ENCODE data around the gene FAM83B.

FAM83B gene

GRCh38 chr6:54980511-54981275 is 134.1 kb downstream of the FAM83B start:
- no peak for DNase-seq

DNA sequence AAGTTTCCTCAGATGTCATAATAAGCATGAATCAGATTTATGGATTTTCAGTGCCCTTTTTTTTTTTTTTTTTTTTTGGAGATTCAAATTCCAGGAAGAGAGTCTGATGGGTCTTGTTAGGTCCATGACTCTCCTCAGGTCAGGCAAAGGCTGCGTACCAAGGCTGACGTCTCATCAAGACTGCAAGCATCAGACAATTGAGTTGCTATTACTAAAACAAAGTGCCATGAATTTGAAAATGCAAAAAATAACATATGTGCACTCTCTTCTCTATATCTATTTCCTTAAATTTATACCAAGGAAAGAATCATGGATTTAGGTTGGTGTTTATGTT is 134.7 kb downstream of the FAM83B start:
- no peak for DNase-seq

DNA sequence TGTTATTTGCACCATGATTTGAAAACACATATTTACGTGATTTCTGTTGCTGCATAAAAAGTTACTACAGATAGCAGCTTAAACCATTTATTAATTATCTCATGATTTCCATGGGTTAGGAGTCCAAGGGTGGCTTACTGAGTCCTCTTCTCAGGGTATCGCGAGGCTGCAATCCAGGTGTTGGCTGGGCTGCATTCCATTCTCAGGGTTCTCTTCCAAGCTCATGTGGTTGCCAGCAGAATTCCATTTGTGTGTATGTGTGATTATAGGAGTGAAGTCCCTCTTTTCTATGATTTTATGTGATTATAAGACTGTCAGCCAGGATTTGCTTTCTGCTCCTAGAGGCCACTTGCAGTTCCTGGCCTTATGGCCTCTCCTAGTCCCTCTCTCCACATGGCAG is 135.1 kb downstream of the FAM83B start:
- no peak for DNase-seq

DNA sequence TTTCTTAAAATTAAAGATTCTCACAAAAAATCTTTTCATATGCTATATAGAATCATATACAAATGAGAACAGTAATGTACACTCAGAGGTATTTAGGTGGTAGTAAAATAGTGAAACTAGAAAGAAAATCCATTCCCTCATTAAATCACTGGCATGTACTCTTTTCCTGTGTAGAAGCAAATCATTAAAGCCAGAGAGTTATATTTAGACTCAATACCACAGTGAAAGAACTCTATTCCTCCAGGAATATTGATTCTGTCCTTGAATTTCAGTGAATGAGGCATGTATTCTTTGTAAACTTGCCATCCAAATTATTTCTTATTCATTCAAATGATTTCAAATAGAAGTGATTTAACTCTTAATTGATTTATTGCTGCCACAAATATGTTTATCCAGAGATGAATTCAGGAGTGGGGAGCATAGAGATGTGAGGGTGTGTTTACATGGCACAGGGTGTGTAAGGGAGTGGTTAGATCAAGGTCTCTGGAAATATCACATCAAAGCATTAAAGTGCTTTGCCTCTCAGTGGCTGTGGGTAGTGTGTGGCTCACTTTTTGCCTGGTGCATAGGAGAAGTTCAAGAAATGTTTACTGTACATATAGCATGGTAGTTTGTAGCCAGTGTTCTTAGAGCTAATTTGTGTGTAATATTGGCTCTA is 141.2 kb downstream of the FAM83B start:
- no peak for DNase-seq

DNA sequence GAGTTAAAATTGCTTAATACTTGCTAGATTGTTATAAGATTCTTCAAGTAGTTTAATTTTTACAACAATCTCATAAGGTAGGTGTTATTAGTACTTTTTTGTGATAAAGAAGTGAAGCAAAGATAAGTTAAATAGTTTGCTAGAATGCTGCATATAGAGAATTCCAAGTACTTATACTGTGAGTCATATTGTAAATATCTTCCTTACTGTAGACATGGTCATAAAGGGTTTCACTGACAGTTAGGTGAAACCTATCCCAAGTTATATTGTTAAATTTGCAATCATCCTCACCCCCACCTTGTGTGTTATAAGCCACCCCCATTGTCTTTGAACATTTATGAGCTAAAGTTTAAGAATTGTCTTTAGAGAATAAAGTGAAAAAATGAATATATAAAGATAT is 142.0 kb downstream of the FAM83B start:
- DNase-seq: no peak

DNA sequence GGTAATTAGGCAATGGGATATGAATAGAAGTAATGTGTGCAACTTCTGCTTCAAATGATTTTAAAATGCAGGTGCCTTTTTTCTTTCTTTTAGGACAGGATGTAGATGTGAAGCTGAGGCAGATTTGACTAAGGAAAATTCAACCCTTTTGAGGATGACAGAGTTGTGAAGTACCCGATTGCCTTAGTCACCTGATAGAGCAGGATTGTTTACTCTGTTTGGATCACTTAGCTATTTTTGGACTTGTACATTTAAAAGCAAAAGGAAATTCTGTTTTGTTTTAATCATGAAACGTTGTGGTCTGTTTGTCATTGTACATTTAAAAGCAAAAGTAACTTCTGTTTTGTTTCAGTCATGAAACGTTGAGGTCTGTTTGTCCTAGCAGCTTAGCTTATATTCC is 143.4 kb downstream of the FAM83B start:
- DNase-seq: no peak
